HG03103 (cell line): ENCODE data around the gene HIRIP3.
"Not testable (repeated sequence)": the region's sequence is repeated elsewhere in the genome, so short reads cannot be mapped to it uniquely, and the experiment has no call there.

Experiments
- ATAC-seq: cut with Tn5 transposase; IDR thresholded peaks from one replicate; pipeline ENCODE4 v1.9.1; 2021; ENCODE audit warnings: low read depth; ENCODE audit not compliant: unreplicated experiment

Gene HIRIP3

GRCh38 chr16:30016555-30017276 is 21.3 kb upstream of the HIRIP3 start:
- no peak for ATAC-seq

GRCh38 chr16:30015450-30015849 is 20.0 kb upstream of the HIRIP3 start:
- ATAC-seq = not testable (repeated sequence)

GRCh38 chr16:30012598-30012997 is 17.2 kb upstream of the HIRIP3 start:
- not testable (repeated sequence) for ATAC-seq

- ATAC-seq = no peak
These were observed 16.5 kb upstream of the HIRIP3 start for GRCh38 chr16:30011714-30012504.

DNA sequence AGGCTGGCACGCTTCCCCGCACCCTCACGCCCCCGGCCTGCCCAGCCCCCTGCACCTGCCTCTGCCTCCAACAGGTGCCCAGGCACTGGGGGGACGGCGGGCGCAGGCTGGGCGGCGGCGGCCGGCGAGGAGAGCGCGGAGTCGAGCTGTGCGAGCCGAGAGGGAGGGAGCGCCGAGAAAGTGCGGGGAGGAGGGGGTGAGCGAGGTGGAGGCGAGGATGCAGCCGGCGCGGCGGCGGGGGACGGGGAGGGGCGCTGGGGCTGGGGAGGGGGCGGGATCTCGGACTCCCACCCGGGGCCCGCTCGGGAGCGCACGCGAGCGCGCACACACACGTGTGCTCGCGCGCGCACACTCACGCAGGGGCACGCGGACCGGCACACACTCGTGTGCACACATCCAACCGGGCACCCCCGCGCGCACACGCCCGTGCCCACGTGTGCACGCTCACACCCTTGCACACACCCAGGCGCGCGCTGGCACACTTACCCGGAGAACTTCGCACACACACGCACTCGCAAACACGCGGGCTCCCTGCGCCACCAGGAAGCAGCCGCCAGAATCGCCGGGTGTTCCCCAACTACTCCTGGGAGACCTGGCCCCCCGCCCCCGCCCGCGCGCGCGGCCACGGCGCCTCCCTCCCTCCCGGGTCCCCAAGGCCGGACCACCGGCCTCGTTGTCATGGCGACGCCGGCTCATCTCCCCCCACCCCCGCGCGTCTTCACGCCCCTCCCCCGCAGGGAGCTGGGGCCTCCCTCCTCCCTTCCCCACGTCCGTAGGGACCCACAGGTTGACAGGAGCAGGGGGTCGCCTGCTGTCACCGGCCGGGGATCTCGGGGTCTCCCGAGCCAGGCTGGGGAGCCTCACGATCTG is 15.7 kb upstream of the HIRIP3 start, which contains the start of gene DOC2A:
DOC2A (minus strand) TSS at position 184 of the 870 bp plus-strand sequence. CDS start 805 bp downstream, outside the sequence.
- no peak for ATAC-seq

DNA sequence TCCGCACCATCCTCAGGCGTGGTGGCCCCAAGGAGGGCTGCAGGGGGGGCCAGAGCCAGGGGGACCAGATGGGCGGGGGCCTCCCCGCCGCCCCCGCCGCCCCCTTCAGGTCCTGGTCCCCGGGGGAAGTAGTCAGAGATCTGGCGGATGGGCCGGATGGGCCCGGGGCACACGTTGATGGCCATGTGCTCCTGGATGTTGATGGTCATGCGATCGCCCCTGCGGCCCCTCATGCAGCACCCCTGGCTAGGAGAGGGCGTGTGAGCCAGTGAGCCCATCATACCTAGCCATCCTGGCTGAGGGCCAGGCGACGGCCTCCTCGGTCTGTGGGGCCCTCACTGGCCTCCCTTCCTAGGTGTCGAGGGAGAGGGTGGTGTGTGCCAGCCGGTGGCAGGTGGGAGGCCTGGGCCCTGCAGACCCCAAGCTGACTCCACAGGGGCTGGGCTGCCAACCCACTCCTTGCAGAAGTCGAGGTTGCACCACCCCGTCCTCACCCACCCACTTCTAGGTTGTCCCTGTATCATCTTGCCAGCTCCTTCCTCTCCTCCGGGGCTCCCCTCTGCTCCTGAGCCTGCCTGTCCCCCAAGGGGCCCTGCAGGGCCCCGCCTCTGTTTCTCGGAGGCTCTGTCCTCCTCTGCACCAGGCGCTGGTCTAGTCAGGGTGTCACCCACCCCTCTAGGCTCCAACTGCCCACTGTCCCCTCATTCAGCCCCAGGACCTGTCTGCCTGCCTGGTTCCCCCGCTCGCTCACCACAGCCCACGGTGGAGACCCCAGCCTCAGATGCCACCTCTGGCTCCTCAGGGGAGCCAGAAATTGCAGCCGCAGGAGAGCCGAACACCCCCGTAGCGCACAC is 14.8 kb upstream of the HIRIP3 start:
- no peak for ATAC-seq

- ATAC-seq = no peak
These were observed 13.9 kb upstream of the HIRIP3 start for GRCh38 chr16:30009085-30009862.

DNA sequence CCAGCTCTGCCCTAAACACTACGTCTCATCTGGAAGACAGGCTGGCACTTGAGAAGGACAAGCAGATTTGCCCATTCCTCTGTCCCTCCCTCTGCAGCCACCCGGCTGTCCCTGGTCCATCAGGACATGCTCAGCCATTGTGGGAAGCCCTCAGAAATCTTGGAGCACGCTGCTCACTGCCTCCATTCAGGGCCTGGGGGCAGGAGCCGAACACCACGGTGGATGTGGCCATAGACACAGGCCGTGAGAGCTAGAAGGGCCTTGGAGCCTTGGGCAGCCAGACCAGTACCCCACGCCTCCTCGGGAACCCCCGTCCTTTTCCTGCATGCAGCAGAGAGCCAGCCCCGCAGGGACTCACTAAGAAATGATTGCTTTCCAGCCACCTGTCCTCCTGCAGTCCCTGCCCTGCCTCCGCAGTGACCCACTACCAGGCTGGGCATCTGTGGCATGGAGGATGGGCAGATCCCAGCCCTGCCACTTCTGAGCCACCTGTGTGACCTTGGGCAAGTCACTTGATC is 12.0 kb upstream of the HIRIP3 start:
- no peak for ATAC-seq

DNA sequence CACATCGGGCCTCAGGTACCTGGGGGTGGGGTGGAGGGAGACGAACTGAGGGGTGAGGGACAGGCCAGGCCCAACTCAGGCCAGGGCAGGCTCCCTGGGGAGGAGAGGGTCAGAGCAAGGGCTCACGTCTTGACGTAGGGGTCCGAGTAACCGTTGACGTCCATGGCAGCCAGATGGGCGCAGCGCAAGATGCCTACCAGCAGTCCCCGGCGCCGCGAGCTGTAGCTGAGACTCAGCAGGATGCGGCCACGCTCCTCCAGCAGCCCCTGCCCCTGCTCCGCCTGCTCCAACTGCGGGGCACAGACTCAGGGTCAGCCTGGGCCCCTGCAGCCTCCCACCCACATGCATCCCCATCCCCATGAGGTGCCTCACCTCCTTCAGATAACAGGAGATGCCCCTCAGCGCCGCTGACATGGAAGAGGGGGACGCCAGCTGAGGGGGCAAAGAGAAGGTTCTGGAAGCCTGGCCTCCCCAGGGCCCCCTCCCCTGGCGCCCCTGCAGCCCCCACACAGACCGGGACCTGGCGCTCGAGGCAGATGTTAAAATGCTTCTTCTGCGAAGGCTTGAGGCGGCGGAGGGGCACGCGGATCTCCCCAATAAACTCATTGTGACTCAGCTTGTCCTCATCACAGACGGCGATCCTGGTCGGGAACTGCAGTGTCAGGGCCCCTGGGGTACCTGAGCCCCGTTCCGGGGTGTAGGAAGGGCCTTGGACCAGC is 11.4 kb upstream of the HIRIP3 start:
- ATAC-seq = no peak

- no peak for ATAC-seq
These were observed 10.7 kb upstream of the HIRIP3 start for GRCh38 chr16:30006095-30006473.

DNA sequence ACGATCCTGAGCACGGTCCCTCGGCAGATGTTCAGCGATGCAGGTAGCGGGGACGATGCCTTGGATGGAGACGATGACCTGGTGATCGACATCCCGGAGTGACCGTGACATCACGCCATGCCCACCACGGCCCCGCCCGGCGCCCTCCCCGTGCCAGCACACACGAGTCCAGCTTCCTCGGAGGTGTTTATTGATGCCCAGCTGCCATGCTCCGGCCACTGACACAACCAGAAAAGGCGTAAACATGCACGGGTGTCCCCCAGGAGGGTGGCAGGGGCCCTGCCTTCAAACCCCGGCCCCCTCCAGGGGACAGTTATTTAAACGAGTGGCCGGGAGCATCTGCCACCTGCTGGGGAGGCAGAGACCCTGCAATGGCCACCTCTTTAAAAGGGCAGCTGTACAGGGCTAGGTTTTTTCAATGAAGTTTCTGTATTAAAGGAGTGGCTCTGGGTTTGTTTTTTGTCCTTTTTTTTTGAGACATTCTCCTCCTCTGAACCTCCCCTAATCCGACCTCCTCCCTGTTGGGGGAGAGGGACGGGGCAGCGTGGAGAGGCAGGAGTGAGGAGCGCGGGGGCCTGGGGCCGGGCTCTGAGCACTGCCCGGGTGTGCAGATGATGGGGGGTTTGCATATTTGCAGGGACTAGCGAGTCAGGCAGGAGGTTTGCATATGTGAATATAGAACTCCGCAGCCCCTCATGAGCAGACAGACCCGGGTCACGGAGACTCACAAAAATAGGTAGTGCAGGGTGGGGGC is 10.1 kb upstream of the HIRIP3 start:
- no peak for ATAC-seq

GRCh38 chr16:30004811-30005242 is 9.4 kb upstream of the HIRIP3 start:
- ATAC-seq = no peak

- ATAC-seq = no peak
These were observed 9.0 kb upstream of the HIRIP3 start for GRCh38 chr16:30004424-30004776.

DNA sequence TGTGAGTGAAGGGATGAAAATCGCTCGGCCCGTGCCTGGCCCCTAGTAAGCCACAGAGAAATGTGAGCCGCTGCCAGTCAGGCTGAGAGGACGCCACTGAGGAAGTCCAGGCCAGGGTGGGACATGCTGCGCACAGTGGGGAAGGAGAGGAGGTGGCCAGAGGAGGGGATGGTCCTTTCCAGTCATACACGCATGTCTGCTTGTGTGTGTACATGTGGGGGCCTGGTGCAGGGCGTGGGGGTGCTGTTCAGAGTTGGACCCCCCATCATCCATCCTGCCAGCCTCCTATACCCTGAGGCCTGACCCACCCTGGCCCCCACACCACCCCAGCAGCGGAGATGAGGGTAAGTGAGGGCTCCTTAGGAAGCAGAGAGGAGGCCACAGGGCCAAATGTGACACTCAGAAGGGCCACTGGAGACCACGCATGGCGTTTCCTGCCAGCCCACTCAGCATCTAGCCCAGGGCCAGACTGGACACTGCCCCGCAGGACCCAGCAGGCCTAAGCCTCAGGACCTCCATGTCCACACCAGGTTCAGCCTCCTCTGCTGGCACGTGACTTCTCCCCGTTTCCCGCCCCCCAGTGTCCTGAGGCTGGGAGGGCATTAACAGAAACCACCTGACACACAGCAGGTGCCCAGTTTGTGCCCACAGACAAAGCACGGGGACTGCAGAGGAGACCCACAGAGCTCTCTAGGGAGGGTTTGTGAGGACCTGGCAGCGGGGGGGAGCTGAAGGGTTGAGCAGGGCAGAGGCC is 8.4 kb upstream of the HIRIP3 start:
- no peak for ATAC-seq

- no peak for ATAC-seq
These were observed 7.4 kb upstream of the HIRIP3 start for GRCh38 chr16:30002614-30003346.
